Endothelial cell of umbilical vein (primary cell): ENCODE results near the gene ARRDC1. TPM values are rescaled to one million over a fixed set of nuclear protein-coding genes. Genes with fewer than 3 reads are reported as not detected.

ENCODE experiments used
- BruUV-seq: library from RNA; stranded (reverse); fragments of 400-500 nt; replicated peaks from 2 replicates; lab custom pipeline; 2021; lab: Mats Ljungman, UMichigan
- CTCF ChIA-PET: fragments of 300-600, 350-600 bp; sonication (Branson Sonifier 250); formaldehyde crosslinking; loops from one replicate; lab custom pipeline; 2021; ENCODE audit warnings: antibody characterized with exemption, inconsistent platforms; lab: Charles Lee
- POLR2A ChIA-PET: fragments of 300-600, 350-600 bp; sonication (Branson Sonifier 250); formaldehyde crosslinking; loops from one replicate; lab custom pipeline; 2021; ENCODE audit warnings: antibody characterized with exemption, inconsistent platforms; lab: Charles Lee
- DNase-seq: peaks from one replicate; pipeline ENCODE4 v3.0.0-alpha.2; 2011; ENCODE audit warnings: low read depth, low spot score
- FAIRE-seq: peaks from 2 replicates; lab custom pipeline; 2011; peaks lifted over from hg19 to GRCh38; lab: Jason Lieb, UNC
- H2AFZ ChIP-seq: 2 replicates; pipeline ENCODE4 v1.6.0; 2012; ENCODE audit warnings: low read depth, low read length, control low read depth, inconsistent platforms
- H3K27ac ChIP-seq: 2 replicates; pipeline ENCODE4 v1.5.1; 2011; ENCODE audit warnings: low read depth, mild to moderate bottlenecking, control low read depth, low read length, moderate library complexity; ENCODE audit not compliant: insufficient read depth
- H3K27me3 ChIP-seq, 2 experiments: 2 replicates each; pipeline versions ENCODE4 v1.6.0 to v1.6.1; 2011; ENCODE audit warnings: low read length in 2 of 2, mixed read lengths in 1 of 2; ENCODE audit not compliant: control insufficient read depth in 2 of 2, insufficient read depth in 2 of 2
- H3K36me3 ChIP-seq, 2 experiments: 2 replicates in 1 of 2; 3 replicates in 1 of 2; pipeline ENCODE4 v1.5.1; 2011; ENCODE audit warnings: low read length in 2 of 2, mild to moderate bottlenecking in 1 of 2, moderate library complexity in 1 of 2; ENCODE audit not compliant: control insufficient read depth in 2 of 2, insufficient read depth in 2 of 2; ENCODE audit errors: extremely low read depth in 1 of 2
- H3K4me1 ChIP-seq: 3 replicates; pipeline ENCODE4 v1.5.1; 2011; ENCODE audit warnings: mild to moderate bottlenecking, low read length; ENCODE audit not compliant: control insufficient read depth, insufficient read depth; ENCODE audit errors: extremely low read depth
- H3K4me2 ChIP-seq: 2 replicates; pipeline ENCODE4 v1.6.1; 2011; ENCODE audit warnings: low read length, control low read depth, mixed read lengths; ENCODE audit not compliant: insufficient read depth
- H3K4me3 ChIP-seq, 3 experiments: fragments of 200-600 bp in 1 of 3; sonication (generic), shearing (Covaris generic) in 1 of 3; replicated peaks in 1 of 3; 2 replicates each; pipeline ENCODE4 v1.5.1; 2011 to 2016; ENCODE audit warnings: control low read depth in 3 of 3, low read length in 3 of 3, mild to moderate bottlenecking in 2 of 3, inconsistent platforms in 1 of 3, low read depth in 1 of 3, moderate library complexity in 1 of 3; ENCODE audit not compliant: insufficient read depth in 1 of 3
- H3K79me2 ChIP-seq: 2 replicates; pipeline ENCODE4 v1.6.0; 2012; ENCODE audit warnings: low read length, inconsistent platforms; ENCODE audit not compliant: control insufficient read depth, insufficient read depth
- H3K9ac ChIP-seq: replicated peaks from 2 replicates; pipeline ENCODE3; 2011; ENCODE audit warnings: low read length, control low read depth; ENCODE audit not compliant: insufficient read depth; ENCODE audit errors: extremely low read depth
- H3K9me1 ChIP-seq: replicated peaks from 3 replicates; pipeline ENCODE4 v1.6.0; 2011; ENCODE audit warnings: mild to moderate bottlenecking, low read length; ENCODE audit not compliant: control insufficient read depth, insufficient read depth; ENCODE audit errors: extremely low read depth
- H3K9me3 ChIP-seq: replicated peaks from 2 replicates; pipeline ENCODE4 v1.5.1; 2012; ENCODE audit warnings: low read length, inconsistent platforms; ENCODE audit not compliant: control insufficient read depth, insufficient read depth
- H4K20me1 ChIP-seq: replicated peaks from 2 replicates; pipeline ENCODE3; 2011; ENCODE audit warnings: mild to moderate bottlenecking, low read length; ENCODE audit not compliant: control insufficient read depth, insufficient read depth; ENCODE audit errors: extremely low read depth
- CTCF ChIP-seq, 2 donors: IDR thresholded peaks; 1 replicate in 1 of 2; 2 replicates in 1 of 2; pipeline ENCODE4 v1.5.1; 2011; ENCODE audit warnings: low read length in 2 of 2, mild to moderate bottlenecking in 2 of 2, moderate library complexity in 2 of 2, control low read depth in 1 of 2, inconsistent platforms in 1 of 2, low read depth in 1 of 2; ENCODE audit not compliant: insufficient read depth in 1 of 2; ENCODE audit errors: extremely low read depth in 1 of 2
- FOS ChIP-seq: IDR thresholded peaks from 2 replicates; pipeline ENCODE4 v1.6.1; 2011; ENCODE audit warnings: mild to moderate bottlenecking, low read length, moderate library complexity, borderline replicate concordance; ENCODE audit not compliant: insufficient read depth
- GATA2 ChIP-seq: IDR thresholded peaks from 2 replicates; pipeline ENCODE4 v1.7.0; 2011; ENCODE audit warnings: low read depth, mild to moderate bottlenecking, moderate library complexity, mixed read lengths, low read length; ENCODE audit not compliant: insufficient read length, insufficient read depth
- JUN ChIP-seq: IDR thresholded peaks from 2 replicates; pipeline ENCODE4 v1.6.1; 2011; ENCODE audit warnings: borderline replicate concordance, low read depth; ENCODE audit not compliant: insufficient read length, insufficient read depth
- MAX ChIP-seq: IDR thresholded peaks from 2 replicates; pipeline ENCODE4 v1.6.1; 2011; ENCODE audit not compliant: insufficient read depth, insufficient read length
- MYC ChIP-seq: IDR thresholded peaks from one replicate; pipeline ENCODE4 v1.6.1; 2011; ENCODE audit warnings: mild to moderate bottlenecking, low read depth, low read length
- POLR2A ChIP-seq: IDR thresholded peaks from 2 replicates; pipeline ENCODE4 v1.6.1; 2012; ENCODE audit warnings: low read depth, mild to moderate bottlenecking, control low read depth, low read length
- POLR2AphosphoS5 ChIP-seq: IDR thresholded peaks from 2 replicates; pipeline ENCODE4 v1.6.1; 2012; ENCODE audit warnings: low read depth, mild to moderate bottlenecking, control low read depth, low read length, moderate library complexity; ENCODE audit not compliant: insufficient read depth
- dilution Hi-C: fragments of 300-500 bp; cut with MboI; formaldehyde crosslinking; loops from one replicate; pipeline ENCODE4 v1.15.0; 2019; ENCODE audit warnings: low sequenced_read_pairs; ENCODE audit not compliant: extremely low pct_ligation_motif_present
- intact Hi-C: fragments of 100-400 bp; cut with micrococcal nuclease; formaldehyde crosslinking; loops from one replicate; pipeline ENCODE4 v1.10.0; 2022
- polyA plus RNA-seq, 4 experiments: library from polyadenylated mRNA; depleted of rRNA in 3 of 4; stranded (reverse) in 3 of 4; unstranded in 1 of 4; fragments of >200 nt; gene quantifications; 2 replicates each; pipeline versions ENCODE4 v1.2.1 to v1.2.3, GENCODE V29; 2011 to 2012; ENCODE audit warnings: missing spikeins in 1 of 4
- total RNA-seq: library from RNA; stranded (reverse); gene quantifications from 2 replicates; pipeline ENCODE4 v1.2.3, GENCODE V29; 2021

Gene ARRDC1
- total and polyA plus RNA-seq, 2 donors (not counting 3 experiments of a cell fraction or from before 2014, with no cell fraction given) = 22.5 to 51.0 TPM

GRCh38 chr9:137634016-137634415, 28.5 kb downstream of the ARRDC1 start:
- POLR2A ChIA-PET = no interaction called here
- DNase-seq (no peak), FAIRE-seq (no peak)
- Histone ChIP-seq H3K27ac (no peak overlapping the region), H3K9me1 (no peaks in the 10 kb centered on the region), H3K27me3 (no peaks in the 10 kb centered on the region), H3K36me3 (no peaks in the 10 kb centered on the region), H3K79me2 (peaks cover 89% of the 10 kb centered on the region), H3K4me3 (no peak overlapping the region), H3K4me1 (peaks cover 22% of the 10 kb centered on the region), H3K4me2 (no peak overlapping the region), H4K20me1 (peaks cover 4% of the 10 kb centered on the region), H3K9me3 (no peaks in the 10 kb centered on the region), H3K9ac (no peak overlapping the region), H2AFZ (no peak overlapping the region)
- intact Hi-C loops (no loop called here), dilution Hi-C loops (no loop called here)
- CTCF ChIA-PET = no interaction called here
- no TSS peak for BruUV-seq
- no peak for TF ChIP-seq POLR2A
- no peak for TF ChIP-seq POLR2AphosphoS5
- no peak for TF ChIP-seq JUN
- no peak for TF ChIP-seq CTCF (IDR thresholded peaks at IDR 0.05; ENCODE audit: extremely low read depth in 1 of 2, insufficient read depth in 1 of 2, low read depth in 1 of 2, low read length in 2 of 2)
- TF ChIP-seq FOS = no peak
- no peak for TF ChIP-seq GATA2
- no peak for TF ChIP-seq MYC
- no peak for TF ChIP-seq MAX
